ENCODE data around the gene FASTK.

The FASTK gene

DNA sequence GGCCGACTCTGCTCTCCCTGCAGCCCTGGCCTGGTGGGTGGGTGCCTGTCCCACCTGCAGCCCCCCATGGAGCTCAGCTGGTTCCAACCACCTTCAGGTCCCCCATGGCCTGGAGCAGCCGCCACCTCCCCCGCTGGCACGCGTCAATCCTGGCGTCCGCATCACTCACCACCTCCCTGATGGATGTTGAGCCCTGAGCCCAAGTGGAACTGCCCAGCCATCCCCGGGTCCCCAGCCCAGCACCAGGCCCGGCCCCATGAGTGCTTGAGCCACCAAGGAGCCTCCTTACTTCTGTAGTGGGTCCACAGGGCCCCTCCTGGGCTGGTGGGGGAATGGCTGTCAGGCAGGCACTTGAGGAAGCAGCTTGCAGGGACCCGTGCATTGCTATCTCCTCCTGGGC is 20.3 kb upstream of the FASTK start:
- DNase-seq (ENCODE audit: low read depth in 3 of 3, low spot score in 1 of 3) = no peak

DNA sequence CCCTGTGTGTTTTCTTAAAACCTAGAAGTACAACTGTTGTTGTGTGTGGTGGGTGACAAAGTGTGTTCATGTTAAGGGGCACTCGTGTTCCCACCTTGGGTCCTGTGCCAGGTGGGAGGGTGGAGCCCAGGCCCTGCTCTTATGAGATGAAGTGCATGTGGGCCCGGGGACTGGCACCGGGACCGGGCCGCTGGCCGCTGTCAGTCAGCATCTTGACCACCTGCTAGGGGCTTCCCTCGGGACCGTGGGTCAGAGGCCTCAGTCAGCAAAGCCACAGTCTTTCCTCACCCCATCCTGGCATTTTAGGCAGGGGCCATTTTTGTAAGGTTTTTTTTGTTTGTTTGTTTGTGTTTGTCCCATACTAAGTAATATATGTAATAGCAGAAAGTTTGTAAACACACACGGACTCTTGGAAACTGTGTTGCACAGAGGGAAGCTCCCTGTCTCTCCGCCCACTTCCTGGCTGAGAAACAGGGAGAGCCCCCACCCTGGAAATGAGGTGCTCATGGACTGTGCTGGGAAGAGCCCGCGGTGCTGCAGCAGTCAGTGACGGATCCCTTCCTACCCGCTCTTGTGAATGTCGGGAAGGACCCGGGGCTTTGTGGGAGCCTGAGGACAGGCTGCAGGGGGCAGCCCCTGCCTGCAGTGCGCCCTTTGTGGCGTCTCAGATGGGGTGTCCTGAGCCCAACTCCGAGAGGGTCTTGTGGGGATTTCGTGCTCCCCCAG is 19.0 kb upstream of the FASTK start:
- DNase-seq (ENCODE audit: low read depth in 3 of 3, low spot score in 1 of 3) = no peak

DNA sequence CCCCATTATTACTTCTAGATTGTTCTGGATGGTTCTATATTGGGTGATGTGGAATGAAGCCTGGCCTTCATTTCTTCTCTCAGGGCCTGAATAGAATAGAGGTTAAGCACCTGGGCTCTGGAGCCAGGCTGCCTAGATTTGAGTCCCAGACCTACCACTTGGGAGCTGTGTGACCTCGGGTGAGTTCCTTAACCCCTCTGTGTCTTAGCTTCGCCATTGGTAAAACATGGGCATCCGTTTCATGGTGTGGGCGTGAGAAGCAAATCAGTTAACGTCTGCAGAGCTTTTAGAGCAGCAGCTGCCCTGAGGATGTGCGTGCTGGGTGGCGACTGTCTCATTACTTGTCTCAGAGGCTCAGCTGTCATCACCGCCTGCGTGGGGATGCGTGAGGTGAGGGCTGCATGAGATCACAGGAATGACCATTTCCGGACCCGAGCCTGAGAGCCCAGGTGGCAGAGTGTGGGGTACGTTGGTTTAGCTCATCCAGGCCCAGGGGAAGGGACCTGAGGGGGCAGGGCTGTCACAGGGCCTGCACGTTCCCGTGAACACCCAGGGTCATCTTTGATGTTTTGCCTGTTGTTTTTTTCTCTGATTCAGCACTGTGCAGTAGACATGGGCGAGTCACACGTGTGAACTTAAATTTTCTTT is 15.3 kb upstream of the FASTK start:
- DNase-seq (ENCODE audit: low read depth in 3 of 3, low spot score in 1 of 3) = no peak

DNA sequence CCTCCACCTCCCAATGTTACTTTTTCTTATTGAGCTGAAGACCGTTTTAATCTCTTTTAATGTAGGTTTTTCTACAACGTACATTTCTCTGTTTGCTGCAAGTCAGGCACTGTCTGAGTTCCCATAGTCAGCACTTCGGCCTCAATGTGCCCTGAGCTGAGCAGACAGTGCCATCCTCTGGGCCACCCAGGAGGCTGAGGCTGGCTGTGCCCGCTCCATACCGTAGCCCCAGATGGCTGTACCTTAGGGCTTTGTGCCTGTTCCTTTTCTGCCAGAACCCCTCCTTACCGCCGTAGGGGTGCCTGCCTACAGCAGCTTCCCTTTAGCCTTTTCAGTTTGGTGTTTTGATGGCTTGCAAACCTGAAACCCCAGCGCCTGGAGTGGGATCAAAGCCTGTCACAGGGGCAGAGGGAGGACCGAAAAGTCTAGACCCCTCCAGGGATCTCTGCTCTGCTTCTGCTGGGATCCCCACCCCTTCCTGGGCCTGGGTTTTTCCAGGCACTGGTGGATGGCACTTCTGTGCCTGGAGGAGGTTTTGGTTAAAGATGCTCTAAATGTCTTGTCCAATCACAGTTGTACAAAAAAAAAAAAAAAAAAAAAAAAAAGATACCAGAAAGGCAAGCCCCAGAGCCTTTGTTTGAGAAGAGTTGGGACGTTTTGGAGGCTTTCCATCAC is 14.7 kb upstream of the FASTK start:
- DNase-seq (ENCODE audit: low read depth in 3 of 3, low spot score in 1 of 3) = no peak

DNA sequence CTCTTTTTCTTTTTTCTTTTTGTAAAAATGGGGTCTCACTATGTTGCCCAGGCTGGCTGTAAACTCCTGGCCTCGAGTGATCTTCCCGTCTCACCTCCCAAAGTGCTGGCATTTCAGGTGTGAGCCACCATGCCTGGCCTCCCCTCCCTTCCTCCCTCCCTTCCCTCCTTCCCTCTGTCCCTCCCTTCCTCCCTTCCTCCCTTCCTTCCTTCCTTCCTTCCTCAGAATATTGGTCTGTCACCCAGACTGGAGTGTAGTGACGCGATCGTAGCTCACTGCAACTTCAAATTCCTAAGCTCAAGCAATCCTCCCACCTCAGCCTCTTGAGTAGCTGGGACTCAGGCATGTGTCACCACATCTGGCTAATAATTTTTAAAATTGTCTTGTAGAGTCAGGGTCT is 14.1 kb upstream of the FASTK start:
- no peak for DNase-seq (ENCODE audit: low read depth in 3 of 3, low spot score in 1 of 3)

DNA sequence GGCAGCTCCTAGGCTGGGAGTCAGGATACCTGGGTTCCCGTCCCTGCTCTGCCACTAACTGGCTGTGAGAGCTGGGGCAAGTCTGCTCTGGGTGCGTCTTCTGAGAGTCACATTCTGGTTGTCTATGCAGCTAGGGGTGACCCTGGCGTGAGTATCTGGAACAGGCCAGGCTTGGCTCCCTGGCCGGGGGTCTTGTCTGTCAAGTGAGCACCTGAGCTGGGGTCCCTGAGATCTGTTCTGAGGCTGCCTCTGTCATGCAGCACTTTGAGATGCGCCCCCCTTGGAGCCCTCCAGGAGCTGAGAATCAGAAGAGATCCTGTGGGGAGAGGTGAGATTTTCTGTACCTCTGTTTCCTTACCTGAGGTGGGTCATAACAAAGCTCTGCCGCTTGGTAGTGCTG is 13.1 kb upstream of the FASTK start:
- no peak for DNase-seq (ENCODE audit: low read depth in 3 of 3, low spot score in 1 of 3)

DNA sequence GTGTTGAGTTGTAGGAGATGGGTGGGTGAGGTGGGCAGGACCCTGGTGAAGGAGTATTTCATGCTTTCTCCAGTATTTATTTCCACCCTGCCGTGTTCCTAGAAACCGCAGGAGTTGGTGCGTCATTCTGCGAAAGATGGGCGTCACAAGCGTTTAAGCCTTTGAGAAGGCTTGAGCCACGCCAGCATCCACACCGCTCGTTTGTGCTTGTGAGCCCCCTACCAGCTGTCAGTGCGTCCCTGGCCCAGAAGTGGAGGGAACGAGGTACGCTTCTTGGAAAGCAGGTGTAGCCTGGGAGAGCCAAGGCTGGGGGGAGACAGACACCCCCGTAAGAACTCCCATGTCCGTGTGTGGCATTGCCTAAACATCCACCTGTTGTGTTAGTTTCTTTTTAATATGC is 11.4 kb upstream of the FASTK start:
- no peak for DNase-seq (ENCODE audit: low read depth in 3 of 3, low spot score in 1 of 3)

DNA sequence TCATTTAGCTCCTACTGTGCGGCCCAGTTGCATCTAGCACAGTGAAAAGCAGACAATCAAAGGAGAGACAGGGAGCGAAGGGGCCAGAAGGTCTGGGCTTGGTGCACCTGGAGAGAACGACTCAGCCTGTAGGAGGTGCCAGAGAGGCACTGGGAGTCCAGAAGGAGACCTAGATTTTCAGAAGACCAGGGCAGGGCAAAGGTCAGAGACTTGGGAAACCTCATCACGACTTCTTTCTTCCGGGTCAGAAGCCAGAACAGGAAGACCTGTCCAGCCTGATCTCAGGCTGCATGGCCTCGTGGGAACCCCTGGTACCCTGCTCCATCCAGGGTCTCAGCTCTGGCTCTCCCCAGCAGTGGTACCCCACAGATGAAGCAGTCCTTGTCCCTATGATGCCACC is 10.8 kb upstream of the FASTK start:
- no peak for DNase-seq (ENCODE audit: low read depth in 3 of 3, low spot score in 1 of 3)

DNA sequence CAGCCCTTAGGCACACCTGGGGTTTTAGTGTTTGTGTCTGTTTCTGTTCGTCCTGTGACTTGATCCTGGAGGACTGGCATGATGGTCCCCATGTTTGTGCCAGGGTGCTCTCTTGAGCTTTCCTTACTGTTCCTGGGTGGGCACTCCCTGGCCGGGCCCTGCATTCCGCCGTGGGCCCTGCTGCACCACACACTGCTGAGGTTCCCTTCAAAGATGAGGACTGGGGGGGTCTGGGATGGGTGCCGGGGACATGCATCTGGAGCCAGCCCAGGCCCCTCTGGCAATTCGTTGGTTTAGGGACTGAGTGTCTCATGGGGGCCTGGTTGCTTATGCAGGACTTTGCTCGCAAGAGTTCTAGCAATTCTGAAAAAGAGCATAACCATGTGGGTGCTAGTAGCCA is 10.4 kb upstream of the FASTK start:
- DNase-seq (ENCODE audit: low read depth in 3 of 3, low spot score in 1 of 3) = no peak

DNA sequence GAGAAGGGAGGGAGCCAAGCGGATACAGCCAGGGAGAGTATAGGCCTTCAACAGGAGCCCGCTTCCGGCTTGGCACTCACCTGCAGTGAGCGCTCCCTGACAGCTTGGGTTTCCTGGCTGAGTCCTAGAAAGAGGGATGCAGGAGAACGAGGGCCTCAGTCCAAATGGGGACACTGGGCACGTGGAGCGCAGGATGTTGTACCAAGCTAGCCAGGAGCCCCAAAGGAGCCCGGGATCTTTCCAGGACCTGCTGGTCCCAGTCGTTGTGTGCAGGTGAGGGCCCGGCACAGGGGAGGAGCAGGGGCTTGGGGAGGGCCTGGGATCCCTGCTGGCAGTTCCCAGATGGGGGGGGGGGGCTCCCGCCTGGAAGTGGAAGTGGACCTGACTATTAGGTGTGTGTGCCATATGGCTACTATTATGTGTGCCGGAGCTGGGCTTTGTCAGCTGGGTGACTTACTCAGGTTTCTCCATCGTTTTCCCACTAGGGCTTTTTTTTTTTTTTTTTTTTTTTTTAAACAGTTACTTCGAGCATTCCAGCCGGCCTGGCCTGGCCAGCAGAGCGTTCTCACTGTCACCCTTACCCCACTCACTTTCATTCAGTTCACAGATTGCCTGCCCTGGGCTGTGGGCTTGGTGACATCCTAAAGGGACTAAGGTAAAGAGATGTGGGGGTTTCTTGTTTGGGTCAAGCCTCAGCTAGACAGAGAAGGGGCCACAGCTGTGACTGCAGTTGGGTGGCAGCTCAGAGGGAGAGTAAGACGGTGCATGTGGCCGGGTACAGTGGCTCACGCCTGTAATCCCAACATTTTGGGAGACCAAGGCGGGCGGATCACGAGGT is 9.5 kb upstream of the FASTK start:
- DNase-seq (ENCODE audit: low read depth in 3 of 3, low spot score in 1 of 3) = no peak

DNA sequence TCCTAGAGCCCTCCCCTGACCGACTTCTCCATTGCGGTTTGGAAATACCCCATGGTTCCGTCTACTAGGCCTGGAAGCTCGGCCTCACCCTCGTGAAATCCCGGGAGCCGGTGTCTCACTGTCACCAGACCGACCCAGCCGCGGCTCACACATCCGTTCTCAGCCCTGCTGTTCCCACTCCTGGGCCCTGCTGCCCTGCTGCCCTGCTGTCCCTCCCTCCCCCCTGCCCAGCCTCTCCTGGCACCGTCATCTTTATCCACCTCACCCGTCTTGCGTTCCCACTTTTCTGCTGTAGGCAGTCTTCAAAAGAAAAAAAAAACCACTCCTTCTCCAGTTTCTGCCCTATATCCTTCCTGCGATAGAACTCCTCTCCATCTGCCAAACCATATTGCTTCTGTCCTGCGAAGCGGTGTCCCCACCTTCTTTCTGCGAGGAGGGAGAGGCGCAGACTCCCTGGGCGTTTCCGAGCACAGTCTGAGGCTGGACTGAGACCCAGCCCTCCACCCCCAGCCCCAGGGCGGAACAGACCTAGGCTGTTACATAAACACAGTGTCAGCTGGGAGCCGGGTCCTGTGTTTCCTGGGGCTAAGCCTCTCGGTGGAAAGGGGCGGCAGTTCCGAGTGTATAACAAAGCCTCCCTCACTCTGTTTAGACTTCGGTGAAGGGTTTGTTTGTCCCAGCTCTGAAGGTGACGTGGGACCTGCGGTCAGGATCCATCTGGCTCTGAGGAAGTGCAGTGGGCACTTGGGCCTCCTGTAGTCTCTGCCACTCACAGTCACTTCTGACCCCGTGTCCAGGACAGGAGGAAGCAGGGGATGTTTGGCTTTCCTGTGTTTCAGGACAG is 8.5 kb upstream of the FASTK start:
- DNase-seq (ENCODE audit: low read depth in 3 of 3, low spot score in 1 of 3) = no peak

DNA sequence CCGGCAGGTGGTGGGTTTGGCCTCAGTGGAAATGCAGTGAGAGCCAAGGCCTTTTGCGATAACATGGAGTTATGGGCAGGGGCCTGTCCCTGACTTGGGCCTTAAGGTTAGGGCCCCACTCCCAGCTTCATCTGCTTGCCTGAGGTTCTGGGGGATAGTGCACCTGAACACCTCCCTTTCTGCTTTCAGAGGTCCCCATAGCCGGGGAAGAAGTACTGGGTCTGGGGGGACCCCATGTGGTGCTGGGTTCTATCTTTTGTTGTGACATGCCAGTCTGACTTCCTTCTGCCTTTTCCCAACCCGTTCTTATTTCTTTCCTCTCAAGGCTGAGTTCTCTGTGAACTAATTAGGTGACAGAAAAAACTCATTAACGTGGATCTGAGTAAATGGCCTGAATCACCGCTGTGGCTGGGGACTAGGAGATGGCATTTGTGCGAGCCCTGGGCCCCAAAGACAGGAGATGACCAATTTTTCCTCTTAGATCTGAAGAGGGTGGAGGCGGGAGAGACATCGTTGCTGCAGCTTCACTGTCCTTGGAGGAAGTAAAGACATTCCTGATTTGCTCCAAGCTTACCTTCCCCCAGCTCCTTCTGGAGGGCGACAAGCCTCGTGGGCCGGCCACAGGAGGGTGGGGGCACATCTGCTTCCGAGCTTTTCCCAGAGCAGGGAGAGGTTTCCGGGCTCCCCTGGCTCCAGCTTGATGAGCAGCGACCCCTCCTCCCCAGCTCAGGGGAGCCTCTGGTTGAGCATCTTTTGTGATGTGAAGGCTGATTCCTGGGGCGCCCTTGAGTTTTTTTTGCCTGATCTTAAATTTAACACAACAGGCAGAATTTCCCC is 7.6 kb upstream of the FASTK start:
- DNase-seq (ENCODE audit: low read depth in 3 of 3, low spot score in 1 of 3) = no peak

DNA sequence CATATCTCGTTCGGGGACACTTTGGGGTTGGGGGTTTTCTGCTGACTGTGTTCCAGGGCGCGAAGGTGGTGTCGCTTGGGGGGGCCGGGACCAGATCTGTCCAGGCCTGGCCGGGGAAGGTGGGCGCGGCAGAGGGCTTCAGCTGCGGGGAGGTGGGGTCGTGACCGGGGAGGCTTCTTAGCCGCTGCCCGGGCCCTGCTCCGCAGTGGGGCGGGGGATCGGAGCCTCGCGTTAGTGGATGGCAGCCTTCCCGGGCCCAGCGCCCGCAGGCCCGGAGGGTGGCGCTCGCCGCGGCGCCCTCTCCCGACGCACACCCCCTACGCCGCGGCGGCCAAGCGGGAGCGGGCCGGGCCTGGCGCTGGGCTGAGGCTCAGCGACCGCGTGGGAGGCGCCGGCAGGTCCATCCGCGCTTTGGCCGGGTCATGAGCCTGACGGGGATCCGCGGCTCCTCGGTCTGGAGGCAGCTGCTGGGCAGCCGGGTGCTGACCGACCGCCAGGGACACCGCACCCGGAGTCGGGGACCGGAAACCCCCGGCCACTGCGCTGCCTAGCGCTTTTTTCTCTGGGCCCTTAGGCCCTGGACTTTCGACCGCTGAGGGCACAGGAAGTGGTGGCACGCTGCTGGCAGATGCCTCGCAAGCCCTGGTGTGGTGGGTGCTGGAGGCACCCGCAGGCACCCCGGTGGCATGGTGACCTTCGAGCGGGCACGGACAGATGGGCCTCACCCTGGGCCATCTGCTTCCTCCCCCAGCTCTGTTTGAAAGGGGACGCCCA is 6.8 kb upstream of the FASTK start:
- no peak for DNase-seq (ENCODE audit: low read depth in 3 of 3, low spot score in 1 of 3)

DNA sequence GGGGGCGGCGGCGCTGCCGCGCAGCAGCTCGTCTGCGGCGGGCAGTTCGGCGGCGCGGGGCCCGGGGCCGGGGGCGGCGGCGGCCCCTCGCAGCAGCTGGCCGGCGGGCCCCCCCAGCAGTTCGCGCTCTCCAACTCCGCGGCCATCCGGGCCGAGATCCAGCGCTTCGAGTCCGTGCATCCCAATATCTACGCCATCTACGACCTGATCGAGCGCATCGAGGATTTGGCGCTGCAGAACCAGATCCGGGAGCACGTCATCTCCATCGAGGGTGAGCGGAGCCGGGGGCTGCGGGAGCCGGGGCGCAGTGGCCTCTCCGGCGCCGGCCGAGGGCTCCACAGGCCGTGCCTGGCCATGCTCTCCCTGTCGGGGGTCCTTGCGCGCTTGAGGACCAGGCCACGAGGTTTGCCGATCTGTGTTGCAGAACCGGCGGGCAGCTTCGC is 6.2 kb upstream of the FASTK start:
- no peak for DNase-seq (ENCODE audit: low read depth in 3 of 3, low spot score in 1 of 3)

DNA sequence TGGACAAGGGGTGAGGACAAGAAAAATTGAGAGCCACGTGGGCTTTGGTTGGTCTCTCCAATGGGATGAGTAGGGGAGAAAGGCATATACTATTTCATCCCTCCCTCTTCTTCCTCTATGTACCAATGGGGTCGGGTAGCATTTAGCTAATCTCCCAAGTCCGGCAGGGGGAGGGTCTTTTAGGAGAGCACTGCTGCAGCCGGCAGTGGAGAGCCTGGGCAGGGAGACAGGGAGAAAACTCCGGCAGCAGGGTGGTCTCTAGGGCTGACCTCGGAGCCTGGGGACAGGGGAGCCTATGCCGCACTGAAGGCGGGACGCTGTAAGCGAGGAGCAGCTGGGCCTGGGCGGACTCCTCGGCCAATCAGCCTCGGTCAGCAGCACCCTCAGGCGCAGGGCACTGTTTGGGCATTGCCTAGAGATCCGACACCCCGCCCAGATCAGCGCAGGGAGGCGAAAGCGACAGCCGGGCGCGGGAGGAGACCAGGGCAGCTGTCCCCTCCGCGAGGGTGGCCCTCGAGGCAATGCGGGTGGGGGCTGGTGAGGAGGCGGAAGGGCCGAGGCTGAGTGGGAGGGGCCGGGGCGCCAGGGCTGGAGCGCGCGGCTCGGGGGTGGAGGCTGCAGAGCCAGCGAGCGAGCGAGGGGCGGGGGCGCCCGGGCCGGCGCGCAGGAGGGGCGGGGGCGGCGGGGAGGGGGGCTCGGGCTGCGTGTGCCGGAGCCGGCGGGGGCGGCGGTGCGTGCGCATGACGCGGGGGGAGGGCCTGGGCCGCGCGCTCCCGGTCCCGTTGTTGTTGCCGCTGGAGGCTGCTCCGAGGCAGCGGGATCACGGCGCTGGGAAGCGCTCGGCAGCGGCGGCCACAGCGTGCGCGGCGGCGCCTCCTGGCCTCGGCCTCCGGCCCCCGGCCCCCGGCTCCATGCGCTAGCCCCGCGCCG is 5.3 kb upstream of the FASTK start, which contains the start of gene AGAP3:
AGAP3 (plus strand) TSS at position 785 of the 930 bp plus-strand sequence. CDS start 267 bp downstream, outside the sequence.
- peak in 1 of 3 donors; percentile 52 for DNase-seq (ENCODE audit: low read depth in 3 of 3, low spot score in 1 of 3)

DNA sequence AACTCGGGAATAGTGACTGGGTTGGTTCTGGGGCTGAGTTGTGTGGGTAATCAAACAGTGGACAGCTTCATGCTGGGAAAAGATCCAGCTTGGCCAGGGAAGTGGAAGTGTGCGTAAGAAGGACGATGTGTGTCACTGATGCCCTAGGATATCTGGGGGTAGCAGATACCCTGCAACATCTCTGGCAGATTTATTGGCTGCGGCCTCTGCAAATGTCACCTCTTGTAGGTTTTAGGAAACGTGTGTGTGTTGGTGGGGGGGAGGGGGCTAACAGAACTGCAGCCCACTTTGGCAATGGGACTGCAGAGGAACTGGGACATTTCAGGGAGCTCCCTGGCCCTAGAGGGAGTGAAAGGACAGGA is 4.7 kb upstream of the FASTK start:
- no peak for DNase-seq (ENCODE audit: low read depth in 3 of 3, low spot score in 1 of 3)

DNA sequence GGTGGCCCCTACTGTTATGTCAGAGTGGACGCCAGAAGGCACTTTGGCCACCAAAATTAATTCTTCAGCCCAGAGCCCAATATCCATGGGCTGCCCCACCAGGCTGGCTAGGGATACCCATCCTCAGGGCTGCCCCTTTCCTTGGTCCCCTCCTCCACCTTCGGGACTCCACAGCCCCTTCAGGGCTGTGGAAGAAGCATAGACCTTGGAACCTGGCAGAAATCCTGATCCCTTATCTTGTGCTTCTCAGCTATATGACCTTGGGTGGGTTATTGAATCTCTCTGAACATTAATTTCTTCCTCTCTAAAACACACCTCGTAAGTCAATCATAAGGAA is 3.2 kb upstream of the FASTK start:
- DNase-seq (ENCODE audit: low read depth in 3 of 3, low spot score in 1 of 3) = no peak

All from stimulated activated CD4-positive, alpha-beta T cell treated with anti-CD3 and anti-CD28 coated beads, TNF-alpha, amount 100 ng/mL, for 1 hour (primary cell).